LNCaP clone FGC (cell line): ENCODE results near the gene CDC25A.
A peak's percentile ranks its signal among the peaks of the same experiment; 100 is the strongest.

ENCODE experiments used
- DNase-seq: peaks from one replicate; pipeline ENCODE4 v3.0.0-alpha.2; 2011; ENCODE audit warnings: low read depth
- H3K4me3 ChIP-seq: 2 replicates; pipeline ENCODE4 v1.5.1; 2011; ENCODE audit warnings: mild to moderate bottlenecking, low read depth, low read length, control low read depth
- CTCF ChIP-seq: IDR thresholded peaks from 2 replicates; pipeline ENCODE4 v1.5.1; 2012; ENCODE audit warnings: mild to moderate bottlenecking; ENCODE audit not compliant: control insufficient read depth, insufficient read depth; ENCODE audit errors: extremely low read depth

Gene CDC25A

DNA sequence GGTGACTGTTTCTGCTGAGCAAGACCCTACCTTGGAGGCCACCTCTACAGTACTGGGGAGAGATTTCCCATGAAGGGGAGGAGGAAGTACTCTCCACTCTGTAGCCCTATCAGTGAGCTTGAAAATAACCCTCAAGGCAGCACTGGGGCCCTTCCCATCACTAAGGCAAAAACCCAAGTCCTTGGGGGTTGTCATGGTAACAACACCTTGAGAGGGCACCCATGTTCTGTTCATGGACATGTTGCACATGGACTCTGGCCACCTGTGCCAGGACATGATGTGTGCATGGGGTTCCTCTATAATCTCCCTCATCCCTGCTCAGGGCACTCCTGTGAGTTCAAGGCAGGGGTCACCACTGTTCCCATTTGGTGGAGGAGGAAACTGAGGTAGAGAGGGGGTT is 10.9 kb upstream of the CDC25A start:
- no peak overlapping the region for H3K4me3 ChIP-seq
- TF ChIP-seq CTCF: no peak
- DNase-seq: no peak

DNA sequence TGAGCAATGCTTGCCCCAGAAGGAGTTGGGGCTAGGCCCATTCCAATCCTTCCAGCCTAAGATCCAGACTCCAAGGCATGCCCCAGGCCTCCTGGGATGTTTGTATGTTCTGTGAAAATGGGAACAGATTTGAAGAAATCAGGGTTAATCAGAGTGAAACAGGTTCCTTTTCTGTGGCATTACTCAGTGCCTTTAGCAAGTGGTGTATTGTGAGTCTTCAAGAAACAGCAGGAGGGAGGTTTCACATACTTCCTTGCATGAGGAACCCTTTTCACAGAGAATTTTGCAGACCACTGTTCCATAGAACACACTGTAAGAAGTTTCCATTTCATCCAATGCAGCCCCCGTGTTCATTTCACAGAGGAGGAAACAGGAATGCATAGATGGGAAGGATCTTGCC is 8.4 kb upstream of the CDC25A start:
- no peak overlapping the region for H3K4me3 ChIP-seq
- TF ChIP-seq CTCF: no peak
- no peak for DNase-seq

GRCh38 chr3:48194446-48195071 is 6.3 kb upstream of the CDC25A start:
- no peak overlapping the region for H3K4me3 ChIP-seq
- TF ChIP-seq CTCF: peak; percentile 94
- DNase-seq: peak; percentile 25

- no peak overlapping the region for H3K4me3 ChIP-seq
- DNase-seq: no peak
- TF ChIP-seq CTCF: no peak
These were observed 2.7 kb upstream of the CDC25A start for GRCh38 chr3:48190911-48191310.

DNA sequence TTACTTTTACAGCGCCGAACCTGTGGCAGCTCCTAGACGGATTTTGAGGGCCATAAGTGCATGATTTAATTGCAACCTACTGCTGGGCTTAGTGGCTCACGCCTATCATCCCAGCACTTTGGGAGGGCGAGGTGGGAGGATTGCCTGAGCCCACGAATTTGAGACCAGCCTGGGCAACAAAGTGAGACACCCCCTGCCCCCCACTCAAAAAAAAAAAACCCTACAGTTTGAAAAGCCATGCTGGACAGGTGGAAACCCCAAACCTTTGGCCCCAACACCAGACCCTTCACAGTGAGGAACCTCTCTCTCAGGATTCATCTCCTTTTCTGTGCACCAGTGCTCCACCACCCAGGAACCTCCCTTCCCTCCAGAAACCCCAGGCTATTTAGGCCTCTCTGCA is 1.1 kb upstream of the CDC25A start:
- no peak for TF ChIP-seq CTCF
- DNase-seq: no peak
- no peak overlapping the region for H3K4me3 ChIP-seq

- peak; percentile 33 for DNase-seq
- TF ChIP-seq CTCF: no peak
- peak overlapping the region; percentile 85 for H3K4me3 ChIP-seq
These were observed 495 bp downstream of the CDC25A start for GRCh38 chr3:48187579-48188265.

GRCh38 chr3:48187301-48187578 is 977 bp downstream of the CDC25A start:
- no peak for DNase-seq
- TF ChIP-seq CTCF: no peak
- peak overlapping the region; percentile 85 for H3K4me3 ChIP-seq
